ENCODE results near the gene MYH14. TPM values are rescaled to one million over a fixed set of nuclear protein-coding genes. Genes with fewer than 3 reads are reported as not detected.

Gene MYH14
- polyA plus RNA-seq, 1 donor (not counting 4 experiments of a cell fraction or from before 2014, with no cell fraction given), result 0.20 TPM

DNA sequence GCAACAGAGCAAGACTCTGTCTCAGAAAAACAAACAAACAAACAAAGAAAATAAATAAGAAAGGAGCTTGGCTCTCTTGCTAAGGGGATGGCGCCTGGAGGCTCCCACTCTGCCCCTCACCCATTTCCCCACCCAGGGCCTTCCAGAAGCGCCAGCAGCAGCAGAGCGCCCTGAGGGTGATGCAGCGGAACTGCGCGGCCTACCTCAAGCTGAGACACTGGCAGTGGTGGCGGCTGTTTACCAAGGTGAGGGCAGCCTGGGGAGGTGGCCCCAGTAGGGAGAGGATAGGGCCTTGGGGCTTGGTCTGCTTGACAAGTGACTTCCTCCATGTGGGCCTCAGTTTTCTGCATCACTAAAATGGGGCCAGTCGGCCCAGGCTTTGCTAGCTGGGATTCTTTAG is 59.8 kb downstream of the MYH14 start:
- no peak for TF ChIP-seq EZH2 (IDR thresholded peaks at IDR 0.05; ENCODE audit: low read length)
- TF ChIP-seq, protein P1, sequence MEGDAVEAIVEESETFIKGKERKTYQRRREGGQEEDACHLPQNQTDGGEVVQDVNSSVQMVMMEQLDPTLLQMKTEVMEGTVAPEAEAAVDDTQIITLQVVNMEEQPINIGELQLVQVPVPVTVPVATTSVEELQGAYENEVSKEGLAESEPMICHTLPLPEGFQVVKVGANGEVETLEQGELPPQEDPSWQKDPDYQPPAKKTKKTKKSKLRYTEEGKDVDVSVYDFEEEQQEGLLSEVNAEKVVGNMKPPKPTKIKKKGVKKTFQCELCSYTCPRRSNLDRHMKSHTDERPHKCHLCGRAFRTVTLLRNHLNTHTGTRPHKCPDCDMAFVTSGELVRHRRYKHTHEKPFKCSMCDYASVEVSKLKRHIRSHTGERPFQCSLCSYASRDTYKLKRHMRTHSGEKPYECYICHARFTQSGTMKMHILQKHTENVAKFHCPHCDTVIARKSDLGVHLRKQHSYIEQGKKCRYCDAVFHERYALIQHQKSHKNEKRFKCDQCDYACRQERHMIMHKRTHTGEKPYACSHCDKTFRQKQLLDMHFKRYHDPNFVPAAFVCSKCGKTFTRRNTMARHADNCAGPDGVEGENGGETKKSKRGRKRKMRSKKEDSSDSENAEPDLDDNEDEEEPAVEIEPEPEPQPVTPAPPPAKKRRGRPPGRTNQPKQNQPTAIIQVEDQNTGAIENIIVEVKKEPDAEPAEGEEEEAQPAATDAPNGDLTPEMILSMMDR (optimal IDR thresholded peaks at IDR 0.05 in 1 of 3, IDR thresholded peaks at IDR 0.05 in 1 of 3, conservative IDR thresholded peaks at IDR 0.05 in 1 of 3; ENCODE audit: extremely low read depth in 1 of 3, insufficient read depth in 2 of 3, low read length in 3 of 3), result no peak
- FAIRE-seq, result no peak

GRCh38 chr19:50264483-50265186 is 61.2 kb downstream of the MYH14 start:
- no peaks in the 10 kb centered on the region for H3K27me3 ChIP-seq (ENCODE audit: control insufficient read depth, extremely low read depth, insufficient read depth, low read length)
- FAIRE-seq, result no peak
- H3K4me2 ChIP-seq (ENCODE audit: control insufficient read depth, extremely low read depth, insufficient read depth, low read depth, low read length), result no peak overlapping the region
- no peaks in the 10 kb centered on the region for H3K4me1 ChIP-seq (ENCODE audit: control insufficient read depth, extremely low read depth, insufficient read depth, low read length)
- dilution Hi-C loops (cut with MboI; ENCODE audit: extremely low pct_ligation_motif_present, low sequenced_read_pairs), result no loop called here
- no peaks in the 10 kb centered on the region for H3K36me3 ChIP-seq (ENCODE audit: control insufficient read depth in 2 of 2, extremely low read depth in 1 of 2, insufficient read depth in 2 of 2, low read length in 2 of 2)
- no peaks in the 10 kb centered on the region for H3K79me2 ChIP-seq (ENCODE audit: control insufficient read depth, insufficient read depth, low read length)
- H4K20me1 ChIP-seq (ENCODE audit: control insufficient read depth, extremely low read depth, insufficient read depth, low read length), result no peaks in the 10 kb centered on the region
- H3K27ac ChIP-seq (ENCODE audit: control insufficient read depth, insufficient read depth, low read length), result no peak overlapping the region
- peaks cover 5% of the 10 kb centered on the region for H3K9me3 ChIP-seq (ENCODE audit: control insufficient read depth, low read depth, low read length)
- no peak for DNase-seq (ENCODE audit: low read depth, low spot score)
- H3K4me3 ChIP-seq (ENCODE audit: control insufficient read depth in 2 of 3, extremely low read depth in 1 of 3, insufficient read depth in 2 of 3, low read depth in 1 of 3, low read length in 3 of 3), result no peak overlapping the region
- H3K9me1 ChIP-seq (ENCODE audit: control insufficient read depth, extremely low read depth, insufficient read depth, low read length), result no peaks in the 10 kb centered on the region
- no peak for TF ChIP-seq EZH2 (IDR thresholded peaks at IDR 0.05; ENCODE audit: low read length)
- TF ChIP-seq, protein P1 (optimal IDR thresholded peaks at IDR 0.05 in 1 of 3, IDR thresholded peaks at IDR 0.05 in 1 of 3, conservative IDR thresholded peaks at IDR 0.05 in 1 of 3; ENCODE audit: extremely low read depth in 1 of 3, insufficient read depth in 2 of 3, low read length in 3 of 3), result no peak
- H2AFZ ChIP-seq (ENCODE audit: control insufficient read depth, low read length), result no peak overlapping the region
- no peak overlapping the region for H3K9ac ChIP-seq (ENCODE audit: control insufficient read depth, extremely low read depth, insufficient read depth, low read length)

More for the DNA sequence above, 59.8 kb downstream of the MYH14 start:
- dilution Hi-C loops (cut with MboI; ENCODE audit: extremely low pct_ligation_motif_present, low sequenced_read_pairs), result no loop called here
- Histone ChIP-seq H3K27me3 (ENCODE audit: control insufficient read depth, extremely low read depth, insufficient read depth, low read length) (no peaks in the 10 kb centered on the region), H3K79me2 (ENCODE audit: control insufficient read depth, insufficient read depth, low read length) (no peaks in the 10 kb centered on the region), H3K4me3 (ENCODE audit: control insufficient read depth in 2 of 3, extremely low read depth in 1 of 3, insufficient read depth in 2 of 3, low read depth in 1 of 3, low read length in 3 of 3) (no peak overlapping the region), H3K9me1 (ENCODE audit: control insufficient read depth, extremely low read depth, insufficient read depth, low read length) (no peaks in the 10 kb centered on the region), H2AFZ (ENCODE audit: control insufficient read depth, low read length) (no peak overlapping the region), H4K20me1 (ENCODE audit: control insufficient read depth, extremely low read depth, insufficient read depth, low read length) (no peaks in the 10 kb centered on the region), H3K36me3 (ENCODE audit: control insufficient read depth in 2 of 2, extremely low read depth in 1 of 2, insufficient read depth in 2 of 2, low read length in 2 of 2) (no peaks in the 10 kb centered on the region), H3K9me3 (ENCODE audit: control insufficient read depth, low read depth, low read length) (peaks cover 5% of the 10 kb centered on the region), H3K4me2 (ENCODE audit: control insufficient read depth, extremely low read depth, insufficient read depth, low read depth, low read length) (no peak overlapping the region), H3K9ac (ENCODE audit: control insufficient read depth, extremely low read depth, insufficient read depth, low read length) (no peak overlapping the region), H3K4me1 (ENCODE audit: control insufficient read depth, extremely low read depth, insufficient read depth, low read length) (no peaks in the 10 kb centered on the region), H3K27ac (ENCODE audit: control insufficient read depth, insufficient read depth, low read length) (no peak overlapping the region)
- no peak for DNase-seq (ENCODE audit: low read depth, low spot score)
